Activated T-helper 1 cell treated with Interleukin-2 at 50 U/mL for 16 hours (primary cell): ENCODE measurements around the gene RASA2.
"Not testable (repeated sequence)": the region's sequence is repeated elsewhere in the genome, so short reads cannot be mapped to it uniquely, and the experiment has no call there.

ENCODE experiments used
- DNase-seq: peaks from one replicate; pipeline ENCODE4 v3.0.0-alpha.2; 2020; ENCODE audit warnings: low read depth

Gene RASA2

GRCh38 chr3:141457624-141458236 lies 29.1 kb upstream of the RASA2 start:
- no peak for DNase-seq

GRCh38 chr3:141459008-141459407 lies 27.8 kb upstream of the RASA2 start:
- no peak for DNase-seq

GRCh38 chr3:141460097-141460704 lies 26.6 kb upstream of the RASA2 start:
- DNase-seq, result peak; percentile 68

GRCh38 chr3:141462176-141462859 lies 24.5 kb upstream of the RASA2 start:
- DNase-seq, result no peak

- no peak for DNase-seq
These were observed 21.6 kb upstream of the RASA2 start for GRCh38 chr3:141465221-141465620.

- DNase-seq, result no peak
These were observed 20.1 kb upstream of the RASA2 start for GRCh38 chr3:141466633-141467169.

GRCh38 chr3:141469720-141470119 lies 17.1 kb upstream of the RASA2 start:
- DNase-seq, result no peak

- no peak for DNase-seq
These were observed 15.7 kb upstream of the RASA2 start for GRCh38 chr3:141471160-141471559.

GRCh38 chr3:141476033-141476432 lies 10.8 kb upstream of the RASA2 start:
- no peak for DNase-seq

- no peak for DNase-seq
These were observed 9.6 kb upstream of the RASA2 start for GRCh38 chr3:141477224-141477623.

- DNase-seq, result no peak
These were observed 8.7 kb upstream of the RASA2 start for GRCh38 chr3:141478139-141478538.

- DNase-seq, result not testable (repeated sequence)
These were observed 8.0 kb upstream of the RASA2 start for GRCh38 chr3:141478840-141479239.

GRCh38 chr3:141482245-141482922 lies 4.4 kb upstream of the RASA2 start:
- no peak for DNase-seq

GRCh38 chr3:141484701-141485287 lies 2.0 kb upstream of the RASA2 start:
- no peak for DNase-seq

GRCh38 chr3:141485641-141486495 lies 959 bp upstream of the RASA2 start:
- DNase-seq, result no peak

- DNase-seq, result no peak
These were observed 406 bp upstream of the RASA2 start for GRCh38 chr3:141486496-141486745.

- DNase-seq, result peak; percentile 80
These were observed 860 bp downstream of the RASA2 start for GRCh38 chr3:141487521-141488252.

- no peak for DNase-seq
These were observed 2.4 kb downstream of the RASA2 start for GRCh38 chr3:141489203-141489602.

GRCh38 chr3:141491081-141491480 lies 4.3 kb downstream of the RASA2 start:
- DNase-seq, result no peak

- DNase-seq, result no peak
These were observed 5.1 kb downstream of the RASA2 start for GRCh38 chr3:141491929-141492328.

- no peak for DNase-seq
These were observed 6.4 kb downstream of the RASA2 start for GRCh38 chr3:141493184-141493583.
